ENCODE results near the gene AGTRAP.

Gene AGTRAP

DNA sequence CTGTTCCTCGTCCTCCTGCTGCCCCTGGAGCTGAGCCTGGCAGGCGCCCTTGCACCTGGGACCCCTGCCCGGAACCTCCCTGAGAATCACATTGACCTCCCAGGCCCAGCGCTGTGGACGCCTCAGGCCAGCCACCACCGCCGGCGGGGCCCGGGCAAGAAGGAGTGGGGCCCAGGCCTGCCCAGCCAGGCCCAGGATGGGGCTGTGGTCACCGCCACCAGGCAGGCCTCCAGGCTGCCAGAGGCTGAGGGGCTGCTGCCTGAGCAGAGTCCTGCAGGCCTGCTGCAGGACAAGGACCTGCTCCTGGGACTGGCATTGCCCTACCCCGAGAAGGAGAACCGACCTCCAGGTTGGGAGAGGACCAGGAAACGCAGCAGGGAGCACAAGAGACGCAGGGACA lies 29.6 kb upstream of the AGTRAP start:
- DNase-seq (ENCODE audit: low read depth, low spot score) = no peak

DNA sequence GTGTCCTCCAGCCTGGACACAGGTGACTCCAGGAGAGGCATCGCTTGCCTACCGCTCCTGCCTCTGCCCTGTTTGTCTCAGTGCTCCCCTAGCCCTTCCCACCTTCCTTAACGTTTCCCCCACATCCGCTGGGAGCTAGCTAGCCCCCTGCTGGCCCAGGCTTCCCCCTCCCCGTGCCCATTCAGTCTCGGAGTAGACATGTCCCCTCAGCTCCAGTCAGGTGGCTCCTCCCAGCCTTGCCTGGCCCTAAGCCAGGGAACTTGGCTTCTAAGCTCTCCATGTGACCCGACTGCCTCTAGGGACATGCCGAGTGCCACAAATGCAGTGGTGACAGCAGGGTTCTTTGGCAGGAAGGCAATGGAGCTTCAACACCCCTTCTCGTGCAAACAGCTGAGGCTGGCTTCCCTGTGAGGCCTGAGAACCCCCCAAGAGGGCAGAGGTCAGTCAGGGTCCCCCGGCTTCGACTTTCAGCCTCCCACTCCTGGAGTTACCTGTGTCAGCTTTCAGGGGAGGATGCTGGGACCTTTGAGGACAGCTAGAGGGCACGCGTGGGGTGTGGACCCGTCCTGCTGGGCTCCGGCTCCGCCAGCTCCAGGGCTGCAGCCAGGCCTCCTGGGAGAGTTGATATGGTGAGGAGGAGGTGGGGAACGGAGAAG lies 28.2 kb upstream of the AGTRAP start:
- DNase-seq (ENCODE audit: low read depth, low spot score) = no peak

DNA sequence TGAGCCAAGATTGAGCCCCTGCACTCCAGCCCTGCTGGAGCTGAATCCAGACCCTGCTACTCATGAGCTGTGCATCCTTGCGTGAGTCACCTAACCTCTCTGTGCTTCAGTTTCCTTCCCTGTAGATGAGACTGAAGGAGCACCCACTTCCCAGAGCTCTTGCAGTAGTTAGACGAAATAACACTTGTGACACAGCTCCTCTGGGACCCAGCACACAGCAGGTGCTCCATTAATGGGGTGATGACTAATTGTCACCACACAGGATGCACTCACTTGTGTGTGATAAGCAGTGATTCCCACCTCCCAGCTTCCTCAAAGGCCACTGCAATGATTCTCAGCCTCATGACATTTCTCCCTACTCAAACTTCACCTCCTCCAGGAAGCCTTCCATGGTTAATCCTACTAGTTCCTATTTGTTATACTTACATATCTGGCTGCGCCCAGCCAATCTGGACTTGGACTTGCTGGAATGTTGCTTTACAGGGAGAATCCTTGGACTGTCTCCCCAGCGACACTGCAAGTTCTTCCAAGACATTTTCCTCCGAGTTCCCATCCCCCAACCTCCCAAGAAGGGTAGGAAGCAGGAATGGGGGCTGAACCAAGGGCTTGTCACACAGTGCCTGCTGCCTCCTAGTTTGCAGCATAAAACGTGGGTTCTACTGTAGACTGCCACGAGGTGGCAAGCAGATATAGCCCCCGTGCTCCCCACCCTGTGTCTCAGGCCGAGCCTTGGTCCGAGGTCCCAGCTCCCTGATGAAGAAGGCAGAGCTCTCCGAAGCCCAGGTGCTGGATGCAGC lies 27.2 kb upstream of the AGTRAP start:
- no peak for DNase-seq (ENCODE audit: low read depth, low spot score)

DNA sequence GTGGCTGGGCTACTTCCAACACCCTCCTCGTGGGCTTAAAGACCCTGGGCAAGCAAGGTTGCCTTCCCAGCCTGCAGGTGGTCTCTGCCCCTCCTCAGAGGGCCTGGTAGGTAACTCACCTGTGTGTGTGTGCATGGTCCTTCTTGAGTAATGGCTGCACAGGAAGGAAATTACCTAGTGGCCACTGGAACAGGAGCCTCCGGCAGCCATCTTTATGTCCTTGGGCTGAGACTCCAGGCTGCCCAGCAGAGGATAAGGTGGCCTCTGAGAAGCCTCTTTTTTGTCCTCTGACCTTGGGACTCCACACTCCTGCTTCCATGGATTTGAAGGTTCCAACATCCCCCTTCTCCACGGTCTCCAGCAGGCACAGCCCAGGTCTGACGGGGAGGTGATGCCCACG lies 24.4 kb upstream of the AGTRAP start:
- no peak for DNase-seq (ENCODE audit: low read depth, low spot score)

DNA sequence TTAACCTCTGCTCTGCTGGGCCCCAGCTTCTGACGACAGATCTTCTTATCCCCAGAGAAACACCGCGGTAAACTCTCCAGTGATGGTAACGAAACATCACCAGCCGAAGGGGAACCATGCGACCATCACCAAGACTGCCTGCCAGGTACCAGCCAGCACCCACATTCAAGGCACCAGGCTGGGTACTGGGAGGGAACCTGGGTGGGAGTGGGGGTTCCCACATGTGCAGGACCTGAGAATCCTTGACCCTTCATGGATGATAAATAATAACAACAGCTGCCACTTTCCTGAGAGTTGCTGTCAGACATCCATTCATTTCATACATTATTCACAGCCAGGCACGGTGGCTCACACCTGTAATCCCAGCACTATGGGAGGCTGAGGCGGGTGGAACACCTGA lies 23.7 kb upstream of the AGTRAP start:
- DNase-seq (ENCODE audit: low read depth, low spot score) = no peak

DNA sequence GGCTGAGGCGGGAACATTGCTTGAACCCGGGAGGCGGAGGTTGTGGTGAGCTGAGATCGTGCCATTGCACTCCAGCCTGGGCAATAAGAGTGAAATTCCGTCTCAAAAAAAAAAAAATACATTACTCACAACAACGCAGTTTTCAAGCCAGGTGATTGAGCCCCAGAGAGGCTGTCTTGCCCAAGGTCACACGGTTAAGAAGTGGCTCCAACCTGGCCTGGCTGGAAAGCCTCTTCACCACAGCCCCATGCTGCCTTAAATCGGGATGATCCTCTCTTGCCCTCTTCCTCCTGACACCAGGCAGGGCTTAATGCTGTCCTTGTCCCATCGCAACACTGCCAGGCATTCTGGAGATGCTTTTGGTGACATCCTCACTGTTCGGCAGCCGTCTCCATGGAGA lies 22.8 kb upstream of the AGTRAP start:
- no peak for DNase-seq (ENCODE audit: low read depth, low spot score)

DNA sequence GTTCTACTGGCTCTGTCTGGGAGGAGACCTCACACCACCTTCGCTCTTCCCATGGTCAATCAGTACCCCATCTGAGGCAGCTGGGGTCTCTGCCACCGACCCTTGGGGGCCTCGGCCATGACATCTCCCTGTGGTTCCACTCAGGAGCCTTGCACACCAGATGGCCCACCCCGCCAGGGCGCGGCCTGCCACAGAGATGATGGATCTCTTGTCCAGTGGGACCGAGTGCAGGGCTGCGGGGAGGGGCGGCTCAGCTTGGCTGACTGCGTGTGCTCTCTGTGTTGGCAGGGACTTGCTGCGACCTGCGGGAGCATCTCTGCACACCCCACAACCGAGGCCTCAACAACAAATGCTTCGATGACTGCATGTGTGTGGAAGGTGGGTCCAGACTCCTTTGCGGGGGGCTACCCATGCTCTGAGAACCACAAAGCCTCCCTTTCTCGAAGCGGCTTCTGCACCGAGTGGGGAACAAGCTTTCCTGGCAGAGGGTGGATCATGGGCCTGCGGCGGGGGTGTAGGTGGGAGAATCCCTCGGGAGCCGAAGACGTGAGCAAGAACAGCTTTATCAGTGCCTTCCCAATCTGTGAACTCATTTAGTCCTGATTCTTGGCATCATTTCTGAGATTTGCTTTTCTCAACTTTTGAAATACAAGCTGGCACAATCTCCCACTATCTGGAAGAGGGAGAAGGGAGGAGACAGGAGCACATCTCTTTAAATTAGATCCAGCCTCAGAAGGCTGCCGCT lies 20.9 kb upstream of the AGTRAP start:
- no peak for DNase-seq (ENCODE audit: low read depth, low spot score)

DNA sequence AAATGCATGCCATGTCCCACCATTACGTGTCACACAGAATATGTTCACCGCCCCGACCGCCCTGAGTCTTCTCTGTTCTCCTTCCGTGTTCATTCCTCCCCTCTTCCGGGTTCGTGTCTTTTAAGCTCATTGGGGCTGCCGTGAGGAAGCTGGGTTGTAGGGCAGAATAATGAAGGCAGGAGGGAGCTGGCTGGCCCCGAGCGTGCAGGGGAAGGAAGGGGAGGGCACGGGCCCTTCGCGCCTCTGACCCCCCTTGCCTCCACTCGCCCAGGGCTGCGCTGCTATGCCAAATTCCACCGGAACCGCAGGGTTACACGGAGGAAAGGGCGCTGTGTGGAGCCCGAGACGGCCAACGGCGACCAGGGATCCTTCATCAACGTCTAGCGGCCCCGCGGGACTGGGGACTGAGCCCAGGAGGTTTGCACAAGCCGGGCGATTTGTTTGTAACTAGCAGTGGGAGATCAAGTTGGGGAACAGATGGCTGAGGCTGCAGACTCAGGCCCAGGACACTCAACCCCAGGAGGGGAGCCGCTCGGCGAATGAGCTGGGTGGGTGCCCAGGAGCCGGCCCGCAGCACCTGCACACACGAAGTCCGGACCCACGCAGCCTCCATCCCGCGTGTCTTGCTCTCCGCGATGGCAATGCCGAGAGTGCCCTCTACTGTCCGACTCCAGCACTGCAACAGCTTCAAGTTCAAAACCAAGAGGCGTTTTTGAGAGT lies 16.5 kb upstream of the AGTRAP start:
- DNase-seq (ENCODE audit: low read depth, low spot score) = peak; percentile 59

DNA sequence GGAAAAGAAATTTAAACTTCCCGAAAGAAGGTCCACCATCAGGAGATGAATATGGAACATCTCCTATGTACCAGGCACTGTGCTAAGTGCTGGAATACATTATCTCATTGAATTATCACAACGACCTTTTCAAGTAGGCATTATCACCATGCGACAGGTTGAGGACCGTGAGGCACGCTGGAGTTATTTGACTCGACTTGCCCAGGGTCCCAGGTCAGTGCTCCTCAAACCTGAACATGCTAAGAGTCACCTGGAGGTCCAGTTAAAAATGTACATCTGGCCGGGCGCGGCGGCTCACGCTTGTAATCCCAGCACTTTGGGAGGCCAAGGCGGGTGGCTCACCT lies 15.9 kb upstream of the AGTRAP start:
- DNase-seq (ENCODE audit: low read depth, low spot score) = no peak

DNA sequence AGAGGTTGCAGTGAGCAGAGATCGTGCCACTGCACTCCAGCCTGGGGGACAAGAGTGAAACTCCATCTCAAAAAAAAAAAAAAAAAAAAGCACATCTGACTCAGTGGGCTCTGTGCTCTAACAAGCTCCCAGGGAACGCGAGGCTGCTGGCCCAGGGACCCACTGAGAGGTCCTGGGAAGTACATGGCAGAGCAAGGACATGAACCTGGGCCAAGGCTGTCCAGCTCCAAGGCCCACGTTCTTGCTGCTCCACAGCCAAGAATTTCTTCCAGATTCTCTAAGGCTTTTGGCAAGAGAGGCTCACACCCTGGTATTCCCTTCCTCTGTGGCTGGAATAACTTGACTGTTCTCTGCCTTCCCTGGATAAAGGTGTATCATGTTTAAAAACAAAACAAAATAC lies 15.4 kb upstream of the AGTRAP start:
- DNase-seq (ENCODE audit: low read depth, low spot score) = no peak

DNA sequence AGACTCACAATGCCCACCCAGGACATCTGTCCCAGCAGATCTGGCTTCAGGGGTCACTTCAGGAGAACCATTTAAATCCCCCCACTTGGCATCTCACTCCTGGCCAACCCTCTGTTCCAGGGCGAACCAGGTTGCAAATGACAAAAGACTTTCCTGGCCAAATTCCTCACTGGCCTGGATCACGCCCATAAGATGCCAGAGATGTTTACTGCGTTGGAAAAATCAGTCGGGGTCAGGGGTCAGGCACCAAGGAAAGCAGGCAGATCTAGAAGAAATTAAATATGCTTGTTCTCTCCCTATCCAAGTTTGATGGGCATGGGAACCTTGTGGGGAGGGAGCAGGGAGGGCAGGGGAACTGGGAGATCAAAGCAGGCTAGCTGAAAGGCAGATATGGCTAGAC lies 14.6 kb upstream of the AGTRAP start:
- no peak for DNase-seq (ENCODE audit: low read depth, low spot score)

DNA sequence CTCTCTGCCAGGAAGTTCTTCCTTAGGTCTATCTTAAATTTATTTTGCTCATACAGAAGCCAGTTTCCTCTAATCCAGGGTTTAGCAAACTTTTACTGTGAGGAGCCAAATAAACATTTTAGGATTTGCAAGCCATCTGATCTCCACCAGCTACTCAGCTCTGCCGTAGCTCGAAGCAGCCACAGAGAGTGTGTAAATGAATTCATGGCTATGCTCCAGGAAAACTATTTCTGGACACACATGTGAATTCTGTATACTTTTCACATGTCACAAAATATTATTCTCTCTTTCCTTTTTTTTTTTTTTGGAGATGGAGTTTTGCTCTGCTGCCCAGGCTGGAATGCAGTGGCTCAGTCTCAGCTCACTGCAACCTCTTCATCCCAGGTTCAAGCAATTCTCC lies 13.4 kb upstream of the AGTRAP start:
- no peak for DNase-seq (ENCODE audit: low read depth, low spot score)

DNA sequence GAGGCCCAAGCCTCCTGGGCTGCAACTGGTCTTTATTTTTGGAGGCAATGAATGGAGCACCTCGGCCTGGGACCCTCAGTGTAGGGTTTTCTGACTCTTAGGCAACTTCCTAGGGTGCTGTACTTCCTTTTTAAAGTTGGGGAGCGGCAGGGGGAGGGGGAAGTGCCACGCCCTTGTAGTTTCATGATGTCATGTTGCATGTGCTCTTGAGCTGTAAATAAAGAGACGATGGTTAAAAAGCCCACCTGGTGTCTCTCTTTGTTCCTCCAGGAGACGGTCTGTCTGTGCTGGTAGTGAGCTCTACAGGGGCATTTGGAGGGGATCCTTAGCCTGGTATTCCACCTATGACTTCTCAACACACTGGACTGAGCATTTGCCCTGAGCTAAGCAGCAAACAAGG lies 10.3 kb upstream of the AGTRAP start:
- DNase-seq (ENCODE audit: low read depth, low spot score) = peak; percentile 44

DNA sequence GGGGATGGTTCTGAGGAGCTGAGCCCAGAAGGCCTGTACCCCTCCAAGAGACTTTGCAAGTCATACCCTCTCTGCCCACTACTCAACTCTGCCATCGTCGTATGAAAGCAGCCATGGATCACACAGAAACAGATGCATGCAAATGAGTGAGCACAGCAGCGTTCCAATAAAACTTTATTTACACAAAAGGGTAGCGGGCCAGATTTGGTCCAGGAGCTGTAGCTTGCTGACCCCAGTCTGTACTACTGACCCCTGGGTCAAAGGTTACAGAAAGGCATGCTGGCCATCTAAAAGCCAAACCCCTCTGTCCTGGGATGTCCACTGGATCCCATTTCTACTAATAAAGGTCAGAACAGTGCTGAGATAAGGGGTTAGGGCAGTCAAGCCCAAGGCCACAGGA lies 8.8 kb upstream of the AGTRAP start:
- DNase-seq (ENCODE audit: low read depth, low spot score) = no peak

DNA sequence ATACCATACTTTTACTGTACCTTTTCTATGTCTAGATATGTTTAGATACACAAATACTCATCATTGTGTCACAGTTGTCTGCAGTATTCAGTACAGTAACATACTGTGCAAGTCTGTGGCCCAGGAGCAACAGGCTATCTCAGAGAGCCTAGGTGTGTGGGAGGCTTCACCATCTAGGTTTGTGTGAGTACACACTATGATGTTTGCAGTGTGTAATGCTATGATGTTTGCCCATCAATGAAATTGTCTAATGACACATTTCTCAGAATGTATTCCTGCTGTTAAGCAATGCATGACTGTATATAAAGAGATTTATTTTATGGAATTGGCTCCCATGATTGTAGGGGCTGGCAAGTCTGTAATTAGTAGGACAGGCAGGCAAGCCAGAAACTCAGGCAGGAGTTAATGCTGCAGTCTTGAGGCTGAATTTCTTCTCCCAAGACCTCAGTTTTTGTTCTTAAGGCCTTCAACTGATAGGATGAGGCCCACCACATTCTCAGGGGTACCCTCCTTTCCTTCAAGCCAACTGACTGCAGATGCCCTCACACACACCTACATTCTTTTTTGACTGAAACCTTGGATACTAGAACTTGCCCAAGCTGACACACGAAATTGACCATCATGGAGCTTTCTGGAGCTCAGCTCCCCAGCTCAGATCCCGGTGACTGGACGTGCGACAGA lies 7.7 kb upstream of the AGTRAP start:
- no peak for DNase-seq (ENCODE audit: low read depth, low spot score)

DNA sequence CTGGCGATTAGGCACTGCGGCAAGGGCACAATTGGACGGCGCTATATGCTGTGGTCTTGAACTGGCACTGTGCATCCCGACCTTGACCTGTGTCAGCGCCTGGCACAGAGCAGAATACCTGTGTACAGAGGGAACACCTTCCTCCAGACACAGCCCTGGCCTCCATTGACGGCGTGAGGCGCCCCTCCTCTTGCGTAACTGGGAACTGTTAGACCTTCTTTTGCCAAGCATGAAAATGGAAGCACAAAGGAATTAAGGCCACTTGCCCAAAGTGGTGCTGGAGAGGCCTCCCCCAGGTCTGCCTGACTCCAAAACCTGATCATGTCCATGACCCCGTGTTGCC lies 6.8 kb upstream of the AGTRAP start:
- DNase-seq (ENCODE audit: low read depth, low spot score) = no peak

DNA sequence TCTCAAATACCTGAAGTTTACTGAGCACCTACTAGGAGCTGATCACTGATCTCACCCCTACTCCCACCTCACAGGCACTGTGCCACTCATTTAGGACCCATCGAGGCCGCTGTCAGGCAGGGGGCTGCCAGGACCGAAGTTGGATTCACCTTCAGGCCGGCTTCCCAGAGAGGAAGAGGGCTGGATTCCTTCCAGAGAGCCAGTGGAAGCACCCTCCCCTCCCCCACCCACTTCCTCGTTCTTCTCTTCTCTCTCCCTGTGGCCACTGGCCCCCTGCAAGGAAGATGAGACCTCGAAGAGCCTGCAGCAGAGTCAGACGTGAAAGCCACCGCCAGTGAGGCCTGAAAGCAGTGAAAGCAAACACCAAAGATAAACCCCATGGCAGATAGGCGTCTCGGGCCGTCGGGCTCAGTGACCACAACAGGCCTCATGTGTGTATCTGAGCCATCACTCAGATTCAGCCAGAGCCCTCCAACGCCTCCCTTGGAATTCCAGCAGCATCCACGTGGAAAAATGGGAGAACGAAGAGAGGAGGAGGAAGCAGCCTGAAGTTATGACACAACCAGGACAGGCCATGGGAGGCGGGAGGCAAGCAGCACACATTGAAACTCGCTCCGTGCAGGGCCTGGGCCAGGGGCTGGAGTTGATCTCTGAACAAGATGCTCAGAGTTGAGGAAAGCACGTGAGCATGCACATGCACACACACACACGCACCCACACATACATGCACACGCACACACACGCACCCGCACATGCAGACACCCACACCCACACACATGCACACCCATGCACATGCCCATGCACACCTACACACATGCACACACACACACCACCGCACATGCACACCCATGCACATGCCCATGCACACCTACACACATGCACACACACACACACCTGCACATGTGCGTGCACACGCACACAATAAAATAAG lies 6.2 kb upstream of the AGTRAP start:
- DNase-seq (ENCODE audit: low read depth, low spot score) = peak; percentile 77

DNA sequence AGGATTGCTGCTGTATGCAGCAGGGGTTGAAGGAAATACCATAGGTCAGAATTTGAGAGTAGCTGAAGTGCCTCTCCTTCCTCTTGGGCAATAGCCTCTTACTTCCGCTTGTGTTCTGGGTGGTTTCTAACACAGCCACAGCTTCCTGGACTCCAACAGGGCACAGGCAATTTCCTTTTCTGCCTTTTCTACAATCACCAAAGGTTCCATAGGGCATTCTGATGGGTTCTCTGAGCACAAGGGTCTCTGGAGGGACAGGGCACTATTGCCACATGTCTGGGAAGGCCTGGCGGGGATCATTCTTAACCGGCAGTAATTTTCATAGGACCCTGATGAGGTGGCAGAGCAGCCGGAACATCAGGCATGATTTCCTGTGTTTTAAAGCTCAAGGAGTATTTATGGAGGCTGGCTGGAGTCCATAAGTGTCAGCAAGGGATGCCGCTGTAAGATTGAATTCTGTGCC lies 5.5 kb upstream of the AGTRAP start:
- DNase-seq (ENCODE audit: low read depth, low spot score) = no peak

DNA sequence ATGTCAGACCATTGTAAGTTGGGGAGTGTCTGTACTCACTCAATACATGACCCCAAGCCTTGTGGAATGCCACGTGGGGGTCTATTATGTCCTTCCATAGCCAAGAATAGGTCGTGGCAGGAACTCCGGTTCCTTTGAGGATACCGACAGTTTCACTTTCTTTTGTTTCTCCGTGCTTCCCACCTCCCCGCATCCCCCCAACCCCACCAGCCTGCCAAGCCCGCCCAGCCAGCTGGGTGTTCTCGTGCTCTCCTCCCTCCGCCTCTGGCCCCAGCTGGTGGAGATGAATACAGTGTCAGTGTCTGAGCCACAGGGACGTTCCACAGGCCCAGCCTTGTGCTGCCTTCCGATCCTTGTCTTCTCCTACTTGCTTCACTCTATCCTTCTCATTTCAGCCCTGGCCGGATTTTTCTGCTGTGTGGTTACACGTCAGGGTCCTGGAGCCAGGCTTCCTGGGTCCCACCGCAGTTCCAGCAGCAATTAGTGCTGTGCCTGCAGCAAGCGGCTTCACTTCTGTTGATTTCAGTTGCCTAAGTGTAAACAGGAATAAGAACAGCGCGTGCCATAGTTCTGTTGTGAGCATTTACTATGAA lies 4.1 kb upstream of the AGTRAP start:
- DNase-seq (ENCODE audit: low read depth, low spot score) = peak; percentile 80

DNA sequence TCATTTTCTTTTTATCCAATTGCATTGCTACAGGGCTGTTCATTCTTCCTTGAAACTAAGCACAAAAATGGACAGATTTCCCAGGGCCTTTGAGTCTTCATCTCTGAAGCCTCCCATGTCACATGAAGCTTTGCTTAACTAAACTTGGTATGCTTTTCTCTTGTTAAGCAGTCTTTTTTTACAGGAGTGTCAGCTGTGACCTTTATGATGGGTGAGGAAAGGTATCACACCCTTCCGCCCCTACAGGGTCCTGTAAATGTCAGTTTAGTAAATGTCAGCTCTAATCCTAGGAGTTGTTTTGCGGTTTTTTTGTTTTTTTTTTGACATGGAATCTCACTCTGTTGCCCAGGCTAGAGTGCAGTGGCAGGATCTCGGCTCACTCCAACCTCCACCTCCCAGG lies 2.6 kb upstream of the AGTRAP start:
- DNase-seq (ENCODE audit: low read depth, low spot score) = no peak
